HG02885 (cell line): ENCODE measurements around the gene FN1.

Experiments
- ATAC-seq: cut with Tn5 transposase; IDR thresholded peaks from one replicate; pipeline ENCODE4 v1.9.1; 2021; ENCODE audit warnings: mild to moderate bottlenecking; ENCODE audit not compliant: unreplicated experiment, poor library complexity

Gene FN1

GRCh38 chr2:215357660-215358059, 78.2 kb downstream of the FN1 start:
- no peak for ATAC-seq

- no peak for ATAC-seq
These were observed 78.9 kb downstream of the FN1 start for GRCh38 chr2:215356948-215357461.

GRCh38 chr2:215356334-215356947, 79.4 kb downstream of the FN1 start:
- no peak for ATAC-seq

GRCh38 chr2:215355801-215356200, 80.1 kb downstream of the FN1 start:
- no peak for ATAC-seq

- ATAC-seq: no peak
These were observed 80.8 kb downstream of the FN1 start for GRCh38 chr2:215354771-215355695.

- ATAC-seq: no peak
These were observed 83.3 kb downstream of the FN1 start for GRCh38 chr2:215352602-215353001.

GRCh38 chr2:215347878-215348277, 88.0 kb downstream of the FN1 start:
- no peak for ATAC-seq

GRCh38 chr2:215338883-215339679, 96.8 kb downstream of the FN1 start:
- no peak for ATAC-seq

GRCh38 chr2:215332872-215333595, 102.8 kb downstream of the FN1 start:
- ATAC-seq: peak; percentile 66

- ATAC-seq: no peak
These were observed 107.8 kb downstream of the FN1 start for GRCh38 chr2:215328066-215328465.

GRCh38 chr2:215324811-215325210, 111.1 kb downstream of the FN1 start:
- no peak for ATAC-seq

GRCh38 chr2:215320679-215321078, 115.2 kb downstream of the FN1 start:
- ATAC-seq: no peak

GRCh38 chr2:215320102-215320501, 115.8 kb downstream of the FN1 start:
- ATAC-seq: no peak

- no peak for ATAC-seq
These were observed 116.4 kb downstream of the FN1 start for GRCh38 chr2:215319500-215319899.

- ATAC-seq: no peak
These were observed 119.5 kb downstream of the FN1 start for GRCh38 chr2:215316336-215316735.

- ATAC-seq: no peak
These were observed 120.6 kb downstream of the FN1 start for GRCh38 chr2:215315301-215315700.

- no peak for ATAC-seq
These were observed 121.0 kb downstream of the FN1 start for GRCh38 chr2:215314896-215315295.

GRCh38 chr2:215313255-215313613, 122.6 kb downstream of the FN1 start:
- ATAC-seq: no peak

GRCh38 chr2:215311625-215312396, 124.1 kb downstream of the FN1 start, which contains the start of gene ATIC:
Gene ATIC (plus strand): TSS chr2:215312059. CDS start chr2:215312143, 84 bp downstream.
- peak; percentile 98 for ATAC-seq
